ENCODE results near the gene PDK2.

Gene PDK2

DNA sequence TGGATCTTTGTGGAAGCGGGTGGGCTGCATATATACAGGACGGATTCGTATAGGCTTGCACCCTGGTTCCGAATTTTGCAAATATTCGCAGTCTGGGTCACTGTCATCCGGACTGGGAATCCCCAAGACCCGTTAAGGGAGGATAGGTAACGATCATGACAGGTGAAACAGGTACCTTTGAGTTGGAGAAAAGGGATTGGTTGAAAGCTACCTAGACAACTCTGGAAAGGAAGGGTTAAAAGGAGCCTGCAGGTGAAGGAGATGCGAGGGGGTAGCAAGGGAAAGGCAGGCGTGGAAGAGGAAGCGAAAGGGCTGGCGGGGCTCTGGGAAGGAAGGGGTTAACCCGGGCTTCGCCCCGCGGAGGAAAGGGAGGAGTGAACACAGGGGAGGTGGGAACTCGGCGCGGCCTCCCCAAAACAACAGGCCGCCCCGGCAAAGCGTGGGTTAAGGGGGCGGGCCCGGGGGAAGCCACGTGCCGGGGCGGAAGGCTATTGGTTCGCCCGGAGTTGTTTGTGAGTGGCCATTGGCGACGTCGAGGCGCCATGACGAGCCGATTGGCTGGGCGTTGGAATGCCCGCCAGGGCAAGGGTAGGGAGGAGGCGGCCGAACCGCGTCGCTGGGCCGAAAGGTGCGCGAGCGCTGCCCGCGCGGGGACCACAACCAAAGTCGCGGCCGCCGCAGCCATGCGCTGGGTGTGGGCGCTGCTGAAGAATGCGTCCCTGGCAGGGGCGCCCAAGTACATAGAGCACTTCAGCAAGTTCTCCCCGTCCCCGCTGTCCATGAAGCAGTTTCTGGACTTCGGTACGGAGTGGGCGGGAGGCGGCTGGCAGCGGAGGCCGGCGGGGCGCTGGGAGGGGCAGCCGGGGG is at the start of gene PDK2:
TSS of gene PDK2 (plus strand) at position 599 of the 867 bp plus-strand sequence. CDS start at position 684, 85 bp downstream.
- peak; percentile 97 for DNase-seq

DNA sequence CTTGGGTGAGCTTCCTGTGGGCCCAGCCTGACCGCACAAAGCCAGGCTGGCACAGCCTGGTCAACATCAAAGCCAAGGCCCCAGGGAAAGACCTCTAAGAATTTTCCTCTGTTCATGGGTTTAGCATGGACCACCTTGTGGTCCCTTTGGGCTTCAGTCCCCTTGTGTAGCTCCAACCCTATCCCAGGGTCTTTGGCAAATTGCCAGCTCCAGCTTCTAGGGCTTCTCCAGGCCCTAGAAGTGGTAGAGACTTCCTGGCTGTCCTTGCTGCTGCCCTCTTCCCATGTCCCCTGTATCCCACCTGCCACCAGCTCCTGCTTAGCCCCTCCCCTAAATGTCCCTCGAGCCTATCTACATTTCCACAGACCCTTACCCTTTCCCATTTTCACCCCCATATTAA is 49.0 kb upstream of the PDK2 start:
- no peak for DNase-seq

GRCh38 chr17:50046667-50047066 is 48.5 kb upstream of the PDK2 start:
- DNase-seq: no peak

- no peak for DNase-seq
Observed at GRCh38 chr17:50047083-50047482, 48.1 kb upstream of the PDK2 start.

- no peak for DNase-seq
Observed at GRCh38 chr17:50047488-50048126, 47.5 kb upstream of the PDK2 start.

DNA sequence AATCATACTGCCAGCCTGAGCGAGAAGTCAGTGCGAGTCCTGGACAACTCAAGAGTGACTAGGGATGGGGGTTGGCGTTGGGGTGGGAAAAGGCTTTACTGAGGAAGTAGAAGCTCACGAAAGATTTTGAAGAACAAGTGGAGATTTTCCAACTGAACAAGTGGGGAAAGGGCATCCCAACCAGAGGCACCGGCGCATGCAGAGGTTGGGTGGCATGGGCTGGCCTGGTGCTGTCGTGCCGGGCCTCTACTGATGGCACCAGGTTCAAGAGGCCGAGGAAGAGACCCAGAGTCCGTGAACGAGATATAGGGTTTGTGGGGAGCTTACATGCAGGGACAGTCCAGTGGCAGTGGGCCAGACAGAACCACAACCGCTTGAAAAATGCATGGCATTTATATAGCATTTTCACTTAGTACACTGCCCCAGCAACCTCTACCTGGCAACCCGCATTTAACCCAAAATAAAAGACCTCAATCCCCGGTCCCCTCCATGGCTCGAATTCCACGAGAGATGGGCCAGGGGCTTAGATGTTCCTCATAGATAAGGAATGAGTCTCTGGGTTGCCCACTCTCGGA is 46.9 kb upstream of the PDK2 start:
- no peak for DNase-seq

DNA sequence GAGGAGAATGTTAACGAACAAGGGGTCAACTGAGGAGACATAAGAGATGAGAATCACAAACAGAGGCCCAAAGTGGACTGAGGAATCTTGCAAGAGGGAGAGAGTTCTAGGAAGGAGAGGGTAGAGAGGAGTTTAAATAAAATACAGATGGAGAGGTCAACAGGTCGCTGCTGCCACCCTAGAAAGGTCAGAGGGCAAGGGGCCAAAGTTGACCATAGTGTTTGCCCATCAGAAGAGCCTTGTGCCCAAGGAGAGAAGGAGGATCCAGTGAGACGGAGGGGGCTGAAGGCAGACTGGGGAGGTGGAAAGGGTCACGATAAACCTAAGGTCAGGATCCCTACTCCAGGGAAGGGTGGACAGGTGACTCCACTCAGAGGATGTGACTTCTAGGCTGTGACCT is 46.2 kb upstream of the PDK2 start:
- DNase-seq: no peak

- DNase-seq: no peak
Observed at GRCh38 chr17:50049636-50050035, 45.5 kb upstream of the PDK2 start.

DNA sequence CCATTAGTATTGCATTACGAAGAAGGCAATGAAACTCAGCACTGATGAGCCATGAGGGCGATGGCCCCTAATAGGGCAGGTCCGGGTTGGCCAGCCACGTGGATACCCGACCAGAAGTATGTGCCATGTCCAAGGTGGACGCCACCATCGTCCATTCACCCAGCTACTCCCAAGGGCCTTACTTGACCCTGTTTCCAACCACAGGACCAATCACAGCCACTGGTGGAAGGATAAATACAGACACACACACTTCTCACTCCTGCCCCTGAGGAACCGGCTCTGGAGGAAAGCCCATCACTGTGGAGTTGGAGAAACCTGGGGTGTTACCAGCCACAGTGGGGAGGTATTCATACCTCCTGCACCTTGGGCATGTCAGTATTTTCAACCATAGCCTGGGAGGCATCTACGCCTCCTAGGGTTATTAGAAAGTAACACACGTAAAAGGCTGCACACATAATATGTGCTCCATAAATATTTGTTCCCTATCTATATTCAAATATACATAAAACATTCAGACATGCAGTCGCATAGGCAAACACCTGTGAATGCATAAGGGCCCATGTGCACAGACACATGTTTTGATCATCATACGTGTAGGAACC is 44.6 kb upstream of the PDK2 start:
- no peak for DNase-seq

DNA sequence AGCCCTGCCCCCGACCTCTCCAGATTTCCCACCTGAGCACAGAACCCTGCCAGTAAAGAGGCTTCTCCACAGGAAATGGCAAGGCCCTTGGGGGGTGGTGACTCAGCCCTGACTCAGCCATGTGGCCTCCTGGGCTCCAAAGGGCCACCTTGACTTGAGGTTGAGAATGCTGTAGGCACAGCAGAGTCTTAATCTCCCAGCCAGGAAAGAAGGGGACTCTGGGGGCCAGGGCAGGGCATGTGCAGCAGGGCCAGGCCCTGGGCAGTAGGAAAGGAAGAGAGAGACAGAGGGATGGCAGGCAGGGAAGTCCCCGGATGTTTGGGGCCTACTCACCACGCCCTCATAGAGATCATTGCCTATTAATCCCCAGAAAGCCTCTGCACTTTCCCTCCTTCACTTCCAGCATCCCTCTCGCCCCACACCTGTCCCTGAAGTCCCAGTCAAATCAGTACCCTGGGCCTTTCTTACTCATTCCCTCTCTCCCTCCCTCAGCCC is 44.0 kb upstream of the PDK2 start:
- DNase-seq: no peak

GRCh38 chr17:50051606-50052005 is 43.5 kb upstream of the PDK2 start:
- no peak for DNase-seq

DNA sequence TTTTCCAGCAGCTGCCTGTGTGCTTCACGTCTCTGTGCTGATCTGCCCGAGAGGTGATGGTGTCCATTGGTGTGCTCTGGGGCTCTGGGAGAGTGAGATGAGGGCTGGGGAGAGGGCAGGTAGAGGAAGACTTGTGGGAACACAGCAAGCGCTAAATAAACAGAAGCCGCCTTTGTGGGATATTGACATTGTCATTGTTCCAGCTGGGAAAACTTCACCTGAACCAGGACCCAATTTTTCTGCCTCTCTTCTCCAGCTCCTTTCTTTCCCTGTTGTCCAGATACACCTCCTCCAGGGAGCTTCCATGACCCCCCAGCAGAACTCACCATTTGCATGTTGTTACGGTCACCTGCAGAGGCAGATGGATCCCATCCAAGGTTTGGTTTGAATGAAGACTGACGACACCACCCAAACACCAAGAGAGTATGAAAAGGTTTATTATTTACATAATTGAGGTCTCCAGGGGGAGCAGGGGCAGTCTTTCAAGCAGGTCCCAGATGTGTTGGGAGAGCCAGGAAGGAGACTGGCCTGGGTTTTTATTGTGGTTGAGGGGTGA is 42.8 kb upstream of the PDK2 start:
- DNase-seq: no peak

- no peak for DNase-seq
Observed at GRCh38 chr17:50052822-50053653, 42.1 kb upstream of the PDK2 start.

DNA sequence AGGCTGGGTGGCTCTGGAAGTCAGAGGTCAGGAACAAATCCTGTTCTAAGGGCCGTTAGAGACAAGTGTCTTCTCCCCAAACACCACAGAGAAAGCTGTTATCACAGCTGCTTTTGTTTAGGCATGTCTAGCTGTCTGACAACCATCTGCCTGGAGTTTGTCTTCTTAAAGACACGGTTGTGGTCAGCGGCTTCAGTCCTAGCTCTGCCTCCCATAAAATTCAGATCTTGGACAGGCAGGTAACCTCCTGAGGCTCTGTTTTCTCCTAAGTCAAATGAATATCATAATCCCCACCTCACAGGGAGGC is 41.5 kb upstream of the PDK2 start:
- DNase-seq: no peak

DNA sequence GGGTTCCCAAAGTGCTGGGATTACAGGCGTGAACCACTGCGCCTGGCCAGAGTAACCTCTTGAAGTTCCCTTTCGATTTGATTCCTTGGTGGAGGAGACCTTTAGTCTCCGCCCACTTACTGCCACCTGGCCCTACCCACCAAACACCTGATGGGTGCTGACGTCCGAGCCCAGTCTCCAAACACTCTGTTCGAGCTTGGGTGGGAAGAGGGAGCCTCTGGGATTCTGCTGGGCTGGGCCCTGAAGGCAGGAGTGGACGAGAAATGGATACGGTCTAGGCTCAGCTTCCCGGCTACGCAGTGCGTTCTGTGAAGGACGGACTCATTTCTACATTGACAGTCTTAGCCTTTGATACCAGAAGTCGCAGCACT is 40.1 kb upstream of the PDK2 start:
- peak; percentile 40 for DNase-seq

DNA sequence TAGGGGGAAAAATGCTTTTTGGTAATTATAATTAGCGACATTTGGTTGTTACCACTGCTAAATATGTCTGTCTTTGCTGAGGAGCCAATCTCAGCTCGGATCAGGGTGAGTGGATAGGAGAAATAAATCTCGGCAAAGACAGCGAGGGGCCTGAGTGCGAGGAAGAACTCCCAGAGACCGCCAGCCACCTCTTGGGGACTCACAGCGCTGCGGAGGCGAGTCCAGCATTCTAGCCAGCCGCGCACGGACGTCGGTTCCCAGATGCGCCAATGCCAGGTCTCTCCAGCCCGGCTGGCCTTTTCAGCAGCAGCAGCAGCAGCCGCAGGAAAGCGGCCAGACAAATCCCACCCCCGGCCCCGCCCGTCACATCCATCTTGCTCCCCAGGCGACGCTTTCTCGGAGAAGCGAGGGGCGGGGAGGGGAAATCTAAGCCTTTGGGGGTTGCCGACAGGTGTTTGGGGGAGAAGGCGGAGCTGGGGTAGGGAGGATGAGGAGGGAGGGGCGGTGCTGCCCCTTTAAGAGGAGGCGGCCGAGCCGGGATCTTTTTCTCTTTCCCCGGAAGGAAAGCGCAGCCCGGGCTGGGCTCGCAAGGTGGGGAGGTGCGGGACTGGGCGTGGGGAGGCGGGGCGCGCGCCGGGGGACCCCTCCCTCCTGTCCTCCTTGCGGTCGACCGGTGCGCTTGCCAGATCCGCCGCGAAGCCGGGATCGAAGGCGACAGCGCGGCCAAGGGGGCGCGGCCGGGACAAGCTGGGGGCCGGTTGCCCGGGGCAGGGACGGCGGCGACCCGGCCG is 39.5 kb upstream of the PDK2 start, which contains the start of gene ITGA3:
TSS of gene ITGA3 (plus strand) at position 685 of the 791 bp plus-strand sequence. CDS start 330 bp downstream, outside the sequence.
- peak; percentile 72 for DNase-seq

- DNase-seq: peak; percentile 63
Observed at GRCh38 chr17:50056217-50056960, 38.8 kb upstream of the PDK2 start.

GRCh38 chr17:50056961-50057330 is 38.2 kb upstream of the PDK2 start:
- no peak for DNase-seq

- no peak for DNase-seq
Observed at GRCh38 chr17:50057521-50057991, 37.6 kb upstream of the PDK2 start.

DNA sequence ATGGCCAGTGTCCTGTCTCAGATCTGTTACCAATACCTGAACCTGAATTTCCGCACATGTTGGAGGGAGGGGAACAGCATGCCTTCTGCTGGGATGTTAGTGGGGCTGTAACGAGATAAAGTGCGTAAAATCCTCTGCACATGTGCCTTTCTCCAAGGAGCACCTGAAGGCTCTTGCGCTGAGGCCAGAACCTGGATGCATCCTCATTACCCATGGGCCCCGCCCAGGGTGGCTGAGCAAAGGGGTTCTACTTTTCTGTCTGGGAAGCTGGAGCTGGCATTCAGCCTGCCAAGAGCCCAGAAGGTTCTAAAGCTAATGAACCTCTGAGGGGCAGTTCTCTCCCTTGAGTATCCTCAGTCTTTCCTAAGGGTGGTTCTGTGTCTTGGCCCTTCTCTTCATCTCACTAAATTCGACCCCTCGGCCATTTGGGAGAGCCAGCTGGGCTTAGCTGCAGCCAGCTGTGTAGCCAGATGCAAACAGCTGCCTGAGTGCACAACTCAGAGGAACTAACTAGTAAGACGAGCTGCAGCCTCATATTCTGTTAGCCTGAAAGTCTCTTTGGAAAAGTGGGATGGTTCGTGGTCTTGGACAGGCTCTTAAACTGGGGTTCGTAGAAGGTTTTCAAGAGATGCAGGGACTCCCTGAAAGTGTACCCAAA is 36.7 kb upstream of the PDK2 start:
- DNase-seq: no peak

All from CD4-positive, alpha-beta T cell treated with Interleukin-21 for 1 hour (primary cell).